Pancreas (tissue), 10 donors: ENCODE data around the gene THRA. TPM values are rescaled to one million over a fixed set of nuclear protein-coding genes. Genes with fewer than 3 reads are reported as not detected.

Source experiments
- ATAC-seq, 4 donors: fragments of 200-7000 bp; cut with Tn5 transposase; one replicate each; pipeline versions ENCODE4 v1.8.0 to v1.9.1; 2020; ENCODE audit warnings: mild to moderate bottlenecking in 4 of 4, moderate library complexity in 4 of 4
- DNase-seq, 6 donors: peaks; one replicate each; pipeline ENCODE4 v3.0.0-alpha.2; 2020
- FAIRE-seq: peaks from 2 replicates; lab custom pipeline; 2012; peaks lifted over from hg19 to GRCh38; lab: Jason Lieb, UNC
- H3K27ac ChIP-seq, 4 donors: fragments of 200-600 bp; sonication (generic); 1 replicate in 3 of 4; 2 replicates in 1 of 4; pipeline versions ENCODE4 v1.5.0 to v1.8.0; 2020
- H3K27me3 ChIP-seq, 4 donors: fragments of 200-600 bp; one replicate each; pipeline ENCODE4 v1.8.0; 2021
- H3K36me3 ChIP-seq, 3 donors: fragments of 200-600 bp; sonication (generic) in 1 of 3; one replicate each; pipeline versions ENCODE4 v1.5.0 to v1.8.0; 2020 to 2021
- H3K4me1 ChIP-seq, 3 donors: fragments of 200-600 bp; one replicate each; pipeline ENCODE4 v1.8.0; 2021
- H3K4me3 ChIP-seq, 4 donors: fragments of 200-600 bp; sonication (generic) in 2 of 4; one replicate each; pipeline versions ENCODE4 v1.5.0 to v1.8.0; 2020 to 2021
- H3K9me3 ChIP-seq, 4 donors: fragments of 200-600 bp; one replicate each; pipeline ENCODE4 v1.8.0; 2021
- WGBS, 2 donors: extraction: QIAGEN DNeasy Blood & Tissue Kit; methylation state at CpG; one replicate each; pipeline ENCODE4 v1.1.7; 2013; 5-methylcytosine and 5-hydroxymethylcytosine counted together
- intact Hi-C, 3 donors: fragments of 100-400 bp; cut with DNase I; formaldehyde crosslinking; loops; one replicate each; pipeline versions ENCODE4 v1.11.1 to v1.14.2; 2022
- polyA plus RNA-seq, 2 donors: library from polyadenylated mRNA; stranded (reverse); fragments of 200-250 nt; gene quantifications; one replicate each; pipeline ENCODE4 v1.2.3, GENCODE V29; 2013
- total RNA-seq, 6 donors: library from RNA; stranded (reverse); fragmentation: NEBNext Ultra II Directional in 4 of 6; extraction: Animal tissue kit (Norgen Biotek cat#: 25700) in 4 of 6; gene quantifications; one replicate each; pipeline versions ENCODE4 v1.2.1 to v1.2.4, GENCODE V29; 2021 to 2023
- TF ChIP-seq, protein P1 (sequence below), 4 donors: fragments of 200-600 bp; sonication (generic) in 3 of 4; IDR thresholded peaks; one replicate each; pipeline versions ENCODE4 v1.5.0 to v1.8.0; 2021; ENCODE audit warnings: antibody characterized with exemption in 4 of 4
- donor health status: healthy with polysubstance abuse.
- donor health status: DM: no; HTN: no; CAD: no; lungs with moderate emphysema.
- donor health status: DM: no; HTN: no; CAD: no.
- donor health status: control.
- donor health status: control.
- donor health status: Bipolar disorder and iron deficiency.
- donor health status: DM: yes; HTN: yes; CAD: no.
- donor health status: DM: no; HTN: no; CAD: no.
- donor health status: DM: no; HTN: no; CAD: no.
- donor health status: DM: yes; HTN: yes; CAD: no.

Gene THRA
- total and polyA plus RNA-seq, 8 donors = 13.8 to 35.7 (median 22.6) TPM

DNA sequence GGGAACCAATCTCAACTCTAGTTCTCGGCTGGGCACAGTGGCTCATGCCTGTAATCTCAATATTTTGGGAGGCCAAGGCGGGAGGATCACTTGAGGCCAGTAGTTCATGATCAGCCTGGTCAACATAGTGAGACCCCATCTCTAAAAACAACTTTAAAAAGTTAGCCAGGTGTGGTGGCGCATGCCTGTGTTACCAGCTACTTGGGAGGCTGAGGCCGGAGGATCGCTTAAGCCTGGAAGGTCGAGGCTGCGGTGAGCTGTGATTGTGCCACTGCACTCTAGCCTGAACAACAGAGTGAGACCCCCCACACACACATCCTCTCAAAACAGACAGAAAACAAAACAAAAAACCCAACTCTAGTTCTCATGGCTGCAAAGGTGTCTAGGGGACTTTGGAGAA, 4.9 kb downstream of the THRA start:
- ATAC-seq (no peak), FAIRE-seq (no peak), DNase-seq (no peak)
- no peaks in the 10 kb centered on the region for H3K9me3 ChIP-seq
- no peaks in the 10 kb centered on the region for H3K27me3 ChIP-seq
- no peak overlapping the region for H3K4me3 ChIP-seq
- intact Hi-C loops = loop anchor here in 1 of 3 donors (10.0 kb wide), 1 partner anchor 57 kb away; the partner anchor contains the start of gene MSL1
- WGBS, 2 donors = 97 to 98% methylated on average over 7 of the region's 7 CpGs
- TF ChIP-seq, protein P1, sequence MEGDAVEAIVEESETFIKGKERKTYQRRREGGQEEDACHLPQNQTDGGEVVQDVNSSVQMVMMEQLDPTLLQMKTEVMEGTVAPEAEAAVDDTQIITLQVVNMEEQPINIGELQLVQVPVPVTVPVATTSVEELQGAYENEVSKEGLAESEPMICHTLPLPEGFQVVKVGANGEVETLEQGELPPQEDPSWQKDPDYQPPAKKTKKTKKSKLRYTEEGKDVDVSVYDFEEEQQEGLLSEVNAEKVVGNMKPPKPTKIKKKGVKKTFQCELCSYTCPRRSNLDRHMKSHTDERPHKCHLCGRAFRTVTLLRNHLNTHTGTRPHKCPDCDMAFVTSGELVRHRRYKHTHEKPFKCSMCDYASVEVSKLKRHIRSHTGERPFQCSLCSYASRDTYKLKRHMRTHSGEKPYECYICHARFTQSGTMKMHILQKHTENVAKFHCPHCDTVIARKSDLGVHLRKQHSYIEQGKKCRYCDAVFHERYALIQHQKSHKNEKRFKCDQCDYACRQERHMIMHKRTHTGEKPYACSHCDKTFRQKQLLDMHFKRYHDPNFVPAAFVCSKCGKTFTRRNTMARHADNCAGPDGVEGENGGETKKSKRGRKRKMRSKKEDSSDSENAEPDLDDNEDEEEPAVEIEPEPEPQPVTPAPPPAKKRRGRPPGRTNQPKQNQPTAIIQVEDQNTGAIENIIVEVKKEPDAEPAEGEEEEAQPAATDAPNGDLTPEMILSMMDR (IDR thresholded peaks at IDR 0.05) = no peak
- peaks cover 43 to 67% (median 59%) of the 10 kb centered on the region in 3 donors for H3K4me1 ChIP-seq
- H3K36me3 ChIP-seq = no peaks in the 10 kb centered on the region
- H3K27ac ChIP-seq = peak overlapping the region; percentile 71 to 91 (median 82)

DNA sequence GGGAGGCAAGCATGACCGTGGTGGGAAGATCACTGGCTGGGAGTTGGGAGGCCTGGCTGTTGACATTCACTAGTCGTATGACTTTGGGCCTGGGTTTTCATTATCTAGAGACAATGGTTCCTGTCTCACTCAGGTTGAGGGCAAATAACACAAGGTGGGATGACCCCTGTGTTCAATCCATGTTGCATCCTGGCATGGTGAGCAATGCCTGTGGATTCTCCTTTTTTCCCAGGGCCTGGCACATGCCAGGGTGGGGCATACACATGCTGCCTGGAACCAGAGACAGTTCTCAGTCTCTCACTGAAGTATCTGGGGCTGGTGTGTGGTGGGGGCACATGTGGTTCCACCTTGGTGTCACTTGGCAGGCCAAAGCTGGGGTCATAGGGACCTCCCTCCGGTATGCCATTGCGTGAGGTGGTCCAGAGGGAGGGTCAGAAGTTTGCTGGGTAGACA, 5.4 kb downstream of the THRA start:
- Histone ChIP-seq H3K27me3 (no peaks in the 10 kb centered on the region), H3K36me3 (no peaks in the 10 kb centered on the region), H3K9me3 (no peaks in the 10 kb centered on the region), H3K27ac (peak overlapping the region; percentile 71 to 91 (median 82)), H3K4me3 (peak overlapping the region in 2 of 4 donors; percentile 5 to 28), H3K4me1 (peaks cover 47 to 72% (median 63%) of the 10 kb centered on the region in 3 donors)
- intact Hi-C loops = loop anchor here in 1 of 3 donors (10.0 kb wide), 1 partner anchor 57 kb away; the partner anchor contains the start of gene MSL1
- no peak for ATAC-seq
- TF ChIP-seq, protein P1 (IDR thresholded peaks at IDR 0.05) = no peak
- DNase-seq = peak in 2 of 6 donors; percentile 15 to 27
- no peak for FAIRE-seq
- WGBS, 2 donors = 40 to 53% methylated on average over 4 of the region's 4 CpGs

DNA sequence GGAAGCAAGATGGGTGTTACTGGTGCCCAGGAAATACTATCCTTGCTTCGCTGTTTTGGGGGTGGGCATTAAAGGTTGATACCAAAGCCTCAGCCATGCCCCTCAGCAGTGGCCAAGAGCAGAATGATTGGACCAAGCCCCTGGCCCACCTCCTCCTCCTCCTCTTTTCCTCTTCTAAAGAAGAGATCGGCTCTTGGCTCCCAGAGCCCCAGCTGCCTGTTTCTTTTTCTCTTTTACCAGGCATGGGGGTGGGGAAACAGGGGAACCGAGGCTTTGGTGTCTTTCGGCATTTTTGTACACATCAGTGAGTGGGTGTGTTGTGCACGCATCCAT, 5.8 kb downstream of the THRA start:
- Histone ChIP-seq H3K27ac (peak overlapping the region; percentile 71 to 91 (median 82)), H3K36me3 (no peaks in the 10 kb centered on the region), H3K9me3 (no peaks in the 10 kb centered on the region), H3K27me3 (no peaks in the 10 kb centered on the region), H3K4me1 (peaks cover 51 to 76% (median 67%) of the 10 kb centered on the region in 3 donors), H3K4me3 (peak overlapping the region in 2 of 4 donors; percentile 5 to 28)
- FAIRE-seq = no peak
- TF ChIP-seq, protein P1 (IDR thresholded peaks at IDR 0.05) = no peak
- WGBS, 2 donors = 12% methylated on average over 5 of the region's 5 CpGs
- intact Hi-C loops = loop anchor here in 1 of 3 donors (10.0 kb wide), 1 partner anchor 56 kb away; the partner anchor contains the start of gene MSL1
- DNase-seq = no peak
- ATAC-seq = no peak

DNA sequence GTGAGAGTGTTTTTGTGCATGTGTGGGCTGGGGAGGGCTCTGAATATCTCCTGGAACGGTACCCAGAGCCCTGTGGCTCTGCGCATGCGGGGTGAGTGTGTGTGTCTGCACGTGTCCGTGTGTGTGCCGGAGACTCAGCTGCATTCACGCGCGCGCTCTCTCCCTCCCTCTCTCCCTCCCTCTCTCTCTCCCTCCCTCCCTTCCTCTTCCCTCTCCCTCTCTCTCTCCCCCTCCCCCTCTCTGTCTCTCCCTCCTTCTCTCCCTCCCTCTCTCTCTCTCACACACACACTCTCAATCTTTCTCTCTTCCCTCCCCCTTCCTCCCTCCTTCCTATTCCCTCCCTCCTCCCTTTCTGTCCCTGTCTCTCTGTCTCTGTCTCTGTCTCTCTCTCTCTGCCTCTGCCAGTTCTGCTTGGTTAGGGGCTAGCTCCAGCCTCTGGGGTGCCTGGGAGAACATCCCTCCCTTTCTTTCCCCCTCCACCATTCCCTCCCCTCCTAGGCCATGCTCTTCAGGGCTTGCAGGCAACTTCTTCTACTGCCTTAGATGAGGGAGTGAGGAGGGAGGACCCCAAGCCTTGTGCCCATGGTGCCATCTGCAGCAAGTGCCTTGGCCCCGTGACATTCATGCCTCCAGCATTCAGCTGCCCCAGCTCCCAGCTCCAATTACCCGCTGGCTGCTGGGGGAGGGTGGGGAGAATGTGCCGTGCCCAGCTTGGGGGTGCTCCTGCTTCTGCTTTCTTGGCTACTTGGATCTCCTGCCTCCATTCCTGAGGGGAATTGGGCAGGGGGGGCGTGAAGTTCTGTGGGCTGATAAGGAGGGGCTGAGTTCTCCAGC, 6.4 kb downstream of the THRA start:
- intact Hi-C loops = loop anchor here in 1 of 3 donors (10.0 kb wide), 1 partner anchor 56 kb away; the partner anchor contains the start of gene MSL1
- FAIRE-seq = no peak

More for the DNA sequence above, 6.4 kb downstream of the THRA start:
- peak overlapping the region; percentile 71 to 91 (median 82) for H3K27ac ChIP-seq
- no peaks in the 10 kb centered on the region for H3K36me3 ChIP-seq
- H3K4me1 ChIP-seq = peaks cover 57 to 79% (median 67%) of the 10 kb centered on the region in 3 donors
- no peaks in the 10 kb centered on the region for H3K27me3 ChIP-seq
- peak overlapping the region in 2 of 4 donors; percentile 5 to 28 for H3K4me3 ChIP-seq
- DNase-seq (peak; percentile 77 to 95 (median 88)), ATAC-seq (peak; percentile 25 to 61 (median 43))
- TF ChIP-seq, protein P1 (IDR thresholded peaks at IDR 0.05) = no peak
- WGBS, 2 donors = 1 to 3% methylated on average over 14 of the region's 14 CpGs
- H3K9me3 ChIP-seq = no peaks in the 10 kb centered on the region
